A549 (cell line): ENCODE data around the gene USP46.

Experiments used
- CHD2 ChIP-seq: fragments of 150-350 bp; IDR thresholded peaks from 2 replicates; pipeline ENCODE4 v1.6.1; 2014; ENCODE audit warnings: low read length; ENCODE audit not compliant: partially characterized antibody
- EHMT2 ChIP-seq: fragments of 200-600 bp; sonication (generic); IDR thresholded peaks from 2 replicates; pipeline ENCODE4 v1.6.1; 2016; ENCODE audit warnings: antibody characterized with exemption, low read depth, mild to moderate bottlenecking, moderate library complexity
- EP300 ChIP-seq, 2 experiments: fragments of >200 bp; sonication (Bioruptor Twin); formaldehyde crosslinking; IDR thresholded peaks; 2 replicates in 1 of 2; 3 replicates in 1 of 2; pipeline ENCODE4 v1.6.1; 2016 to 2017
- HOXA7 ChIP-seq: fragments of 250-450 bp; sonication (Bioruptor Pico); IDR thresholded peaks from 2 replicates; pipeline ENCODE4 v1.5.0; 2020; ENCODE audit warnings: mild to moderate bottlenecking, moderate library complexity
- MAZ ChIP-seq: fragments of 150-350 bp; IDR thresholded peaks from 2 replicates; pipeline ENCODE4 v1.6.1; 2014; ENCODE audit warnings: antibody characterized with exemption, low read depth, low read length, borderline replicate concordance
- POLR2A ChIP-seq: IDR thresholded peaks from 2 replicates; pipeline ENCODE4 v1.6.1; 2012; ENCODE audit warnings: mild to moderate bottlenecking, low read length
- TF ChIP-seq, protein P1 (sequence below): fragments of >200 bp; sonication (Bioruptor Twin); formaldehyde crosslinking; IDR thresholded peaks from 3 replicates; pipeline ENCODE4 v1.5.1; 2016

DNA sequence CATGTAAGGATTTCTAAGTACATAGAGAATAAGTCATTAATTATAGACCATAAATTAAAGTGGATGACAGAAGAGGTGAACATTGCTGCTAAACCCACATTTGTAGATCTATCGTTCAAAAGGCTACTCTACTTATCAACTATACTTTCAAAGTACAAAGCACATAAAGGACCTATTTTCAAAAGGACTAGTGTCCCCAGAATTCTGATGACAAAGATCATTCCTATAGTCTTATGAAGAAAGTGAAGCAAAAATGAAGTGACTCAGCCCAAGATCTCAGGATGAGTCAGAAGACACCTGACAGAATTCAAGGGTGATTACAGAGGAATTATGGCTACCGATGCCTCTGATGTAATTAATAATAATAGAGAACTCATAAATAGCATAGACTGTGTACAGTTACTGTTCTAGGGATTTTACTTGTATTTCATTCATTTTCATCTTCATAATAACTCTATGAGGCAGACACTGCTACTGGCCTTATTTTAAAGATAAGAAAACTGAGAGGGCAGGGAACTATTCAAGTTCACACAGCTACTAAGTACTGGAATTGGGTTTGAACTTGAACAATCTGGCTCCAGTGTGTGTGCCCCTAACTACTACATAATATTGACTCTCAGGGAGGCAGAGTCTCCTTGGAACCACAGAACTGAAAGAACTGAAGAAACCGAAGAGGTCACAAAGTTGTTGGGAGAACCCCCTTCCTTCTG is 17.1 kb downstream of the USP46 start:
- TF ChIP-seq, protein P1, sequence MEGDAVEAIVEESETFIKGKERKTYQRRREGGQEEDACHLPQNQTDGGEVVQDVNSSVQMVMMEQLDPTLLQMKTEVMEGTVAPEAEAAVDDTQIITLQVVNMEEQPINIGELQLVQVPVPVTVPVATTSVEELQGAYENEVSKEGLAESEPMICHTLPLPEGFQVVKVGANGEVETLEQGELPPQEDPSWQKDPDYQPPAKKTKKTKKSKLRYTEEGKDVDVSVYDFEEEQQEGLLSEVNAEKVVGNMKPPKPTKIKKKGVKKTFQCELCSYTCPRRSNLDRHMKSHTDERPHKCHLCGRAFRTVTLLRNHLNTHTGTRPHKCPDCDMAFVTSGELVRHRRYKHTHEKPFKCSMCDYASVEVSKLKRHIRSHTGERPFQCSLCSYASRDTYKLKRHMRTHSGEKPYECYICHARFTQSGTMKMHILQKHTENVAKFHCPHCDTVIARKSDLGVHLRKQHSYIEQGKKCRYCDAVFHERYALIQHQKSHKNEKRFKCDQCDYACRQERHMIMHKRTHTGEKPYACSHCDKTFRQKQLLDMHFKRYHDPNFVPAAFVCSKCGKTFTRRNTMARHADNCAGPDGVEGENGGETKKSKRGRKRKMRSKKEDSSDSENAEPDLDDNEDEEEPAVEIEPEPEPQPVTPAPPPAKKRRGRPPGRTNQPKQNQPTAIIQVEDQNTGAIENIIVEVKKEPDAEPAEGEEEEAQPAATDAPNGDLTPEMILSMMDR: no peak
- TF ChIP-seq MAZ: no peak
- TF ChIP-seq EHMT2: no peak
- no peak for TF ChIP-seq HOXA7
- no peak for TF ChIP-seq POLR2A
- no peak for TF ChIP-seq CHD2
- no peak for TF ChIP-seq EP300 (IDR thresholded peaks at IDR 0.05)
